HG02943 (cell line): ENCODE measurements around the gene ALKAL2.
"Not testable (repeated sequence)": the region's sequence is repeated elsewhere in the genome, so short reads cannot be mapped to it uniquely, and the experiment has no call there.

Source experiments
- ATAC-seq: cut with Tn5 transposase; IDR thresholded peaks from one replicate; pipeline ENCODE4 v1.9.1; 2021; ENCODE audit warnings: mild to moderate bottlenecking, low read depth, moderate library complexity; ENCODE audit not compliant: unreplicated experiment

Gene ALKAL2, protein sequence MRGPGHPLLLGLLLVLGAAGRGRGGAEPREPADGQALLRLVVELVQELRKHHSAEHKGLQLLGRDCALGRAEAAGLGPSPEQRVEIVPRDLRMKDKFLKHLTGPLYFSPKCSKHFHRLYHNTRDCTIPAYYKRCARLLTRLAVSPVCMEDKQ

DNA sequence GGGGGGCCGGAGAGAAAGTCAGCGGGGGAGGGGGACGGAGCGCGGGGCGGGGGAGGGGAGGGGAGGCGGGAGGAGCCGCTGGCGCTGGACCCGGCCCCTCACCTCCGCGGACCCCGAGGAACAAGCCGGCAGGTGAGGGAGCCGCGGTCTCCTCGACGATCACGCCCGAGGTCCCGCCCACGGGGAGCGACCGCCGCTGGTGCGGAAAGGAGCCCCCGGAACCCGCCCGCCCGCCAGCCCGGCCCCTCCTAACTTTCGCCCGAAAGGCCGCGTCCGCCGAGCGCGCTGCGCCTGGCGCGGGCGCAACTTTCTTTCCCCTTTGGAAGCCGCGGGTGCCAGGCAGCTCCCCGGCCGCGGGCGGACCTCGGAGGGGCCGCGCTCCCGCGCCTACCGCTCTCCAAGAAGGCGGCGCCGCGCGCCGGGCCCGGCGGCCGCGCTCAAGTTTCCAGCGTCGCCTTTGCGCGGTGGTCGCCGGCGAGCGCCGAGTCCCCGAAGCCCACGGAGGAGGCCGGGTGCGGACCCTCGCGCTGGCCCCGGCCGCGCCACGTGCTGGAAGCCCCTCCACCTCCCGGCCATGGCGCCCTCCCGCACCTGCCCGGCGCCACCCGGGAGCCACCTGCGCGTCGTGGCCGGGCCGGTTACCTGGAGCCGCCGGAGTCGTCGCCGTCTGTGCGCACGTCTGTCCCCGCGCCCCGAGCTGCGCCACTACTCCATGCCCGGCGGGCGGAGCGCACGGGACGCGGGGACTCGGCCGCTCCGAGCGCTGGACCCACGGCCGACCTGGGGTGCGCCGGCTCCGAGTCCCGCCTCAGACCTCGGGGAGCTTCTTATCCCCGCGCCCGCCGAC is at the start of gene ALKAL2:
TSS of gene ALKAL2 (minus strand) at position 181 of the 847 bp plus-strand sequence. CDS start 256 bp downstream, outside the sequence.
- no peak for ATAC-seq

DNA sequence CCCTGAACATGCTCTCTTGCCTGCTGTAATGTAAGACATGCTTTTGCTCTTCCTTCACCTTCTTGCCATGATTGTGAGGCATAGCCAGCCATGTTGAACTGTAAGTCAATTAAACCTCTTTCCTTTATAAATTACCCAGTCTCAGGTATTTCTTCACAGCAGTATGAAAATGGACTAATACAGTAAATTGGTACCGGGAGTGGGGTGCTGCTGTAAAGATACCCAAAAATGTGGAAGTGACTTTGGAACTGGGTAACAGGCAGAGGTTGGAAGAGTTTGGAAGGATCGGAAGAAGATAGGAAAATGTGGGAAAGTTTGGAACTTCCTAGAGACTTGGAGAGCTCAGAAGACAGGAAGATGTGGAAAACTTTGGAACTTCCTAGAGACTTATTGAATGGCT is 49.1 kb upstream of the ALKAL2 start:
- ATAC-seq = not testable (repeated sequence)

DNA sequence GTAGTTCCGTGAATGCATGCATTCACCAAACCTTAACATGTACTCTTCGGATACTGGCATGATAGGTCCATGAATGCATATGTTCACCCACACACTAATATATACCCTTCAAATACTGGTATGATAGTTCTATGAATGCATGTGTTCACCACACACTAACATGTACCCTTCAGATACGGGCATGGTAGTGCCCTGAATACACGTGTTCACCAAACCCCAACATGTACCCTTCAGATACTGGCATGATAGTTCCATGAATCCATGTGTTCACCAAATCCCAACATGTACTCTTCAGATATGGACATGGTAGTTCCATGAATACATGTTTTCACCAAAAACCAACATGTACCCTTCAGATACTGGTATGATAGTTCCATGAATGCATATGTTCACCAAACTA is 48.5 kb upstream of the ALKAL2 start:
- no peak for ATAC-seq

DNA sequence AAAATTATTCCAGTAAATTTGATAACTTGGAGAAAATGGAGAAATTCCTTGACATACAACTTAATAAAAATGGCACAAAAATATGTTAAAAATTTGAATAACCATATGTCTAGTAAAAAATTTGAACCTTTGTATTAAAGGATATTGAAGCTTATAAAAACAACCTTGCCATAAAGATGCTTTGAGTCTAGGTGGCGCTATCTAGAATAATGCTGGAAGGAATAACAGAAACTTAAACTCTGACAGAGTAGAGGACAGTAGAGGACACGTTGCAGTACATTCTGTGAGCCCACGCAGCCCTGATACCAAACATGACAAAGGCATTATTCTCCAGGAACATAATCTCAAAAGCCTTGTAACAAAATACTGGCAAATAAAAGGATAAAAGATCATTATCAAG is 44.7 kb upstream of the ALKAL2 start:
- no peak for ATAC-seq

DNA sequence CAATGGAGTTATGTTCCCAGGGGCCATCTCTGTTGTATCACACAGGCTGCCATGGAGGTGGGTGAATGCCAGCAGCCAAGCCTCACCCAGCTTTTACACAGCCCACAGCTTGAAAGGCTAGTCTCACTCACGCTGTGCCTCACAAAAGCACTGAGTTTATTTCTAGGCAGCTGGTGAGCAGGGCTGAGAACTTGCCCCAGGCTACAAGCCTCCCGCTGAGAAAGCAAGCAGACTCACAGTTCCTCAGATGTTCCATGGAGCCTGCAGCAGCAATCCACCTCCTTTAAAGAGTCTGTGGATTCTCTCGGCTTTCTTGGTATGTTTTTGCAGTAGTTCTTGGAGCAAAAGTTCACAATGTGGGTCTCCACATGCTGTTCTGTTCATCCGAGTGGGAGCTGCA is 40.9 kb upstream of the ALKAL2 start:
- no peak for ATAC-seq

DNA sequence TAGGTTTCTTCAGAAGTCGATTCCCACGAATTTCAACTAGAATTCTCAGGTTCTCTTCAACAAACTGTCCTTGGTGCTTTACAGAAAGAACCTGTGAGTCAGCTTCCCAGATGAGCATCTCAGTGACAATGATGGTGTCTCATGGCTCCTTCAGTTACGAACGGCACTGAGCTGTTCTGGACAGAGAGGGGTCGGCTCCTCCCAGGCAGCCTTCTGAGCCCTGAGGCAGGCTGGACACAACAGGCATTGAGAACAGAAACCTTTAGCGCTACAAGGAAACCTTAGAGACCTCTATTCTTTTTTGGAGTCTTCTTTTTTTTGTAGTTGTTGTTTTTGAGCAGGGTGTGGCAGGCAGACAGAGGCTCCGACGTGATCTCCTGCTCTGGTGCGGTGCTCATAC is 35.1 kb upstream of the ALKAL2 start:
- no peak for ATAC-seq

DNA sequence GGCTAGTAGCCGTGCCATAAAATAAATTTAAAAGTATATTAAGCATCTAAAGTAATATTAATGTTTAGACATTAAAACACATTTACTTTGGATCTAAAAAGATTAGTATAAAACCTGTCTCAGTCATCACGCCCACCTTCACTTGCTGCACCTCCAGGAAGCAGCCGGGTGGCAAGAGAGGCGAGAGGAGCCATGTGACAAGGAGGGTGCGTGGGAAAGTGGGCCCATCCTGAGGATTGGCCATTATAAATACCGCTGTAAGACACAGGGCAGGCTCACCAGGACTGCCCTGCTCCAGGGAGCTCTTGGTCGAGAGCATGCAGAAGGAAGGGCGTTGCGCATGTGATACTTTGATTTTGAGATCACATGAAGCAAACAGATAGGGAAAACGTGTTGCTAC is 34.4 kb upstream of the ALKAL2 start:
- no peak for ATAC-seq

DNA sequence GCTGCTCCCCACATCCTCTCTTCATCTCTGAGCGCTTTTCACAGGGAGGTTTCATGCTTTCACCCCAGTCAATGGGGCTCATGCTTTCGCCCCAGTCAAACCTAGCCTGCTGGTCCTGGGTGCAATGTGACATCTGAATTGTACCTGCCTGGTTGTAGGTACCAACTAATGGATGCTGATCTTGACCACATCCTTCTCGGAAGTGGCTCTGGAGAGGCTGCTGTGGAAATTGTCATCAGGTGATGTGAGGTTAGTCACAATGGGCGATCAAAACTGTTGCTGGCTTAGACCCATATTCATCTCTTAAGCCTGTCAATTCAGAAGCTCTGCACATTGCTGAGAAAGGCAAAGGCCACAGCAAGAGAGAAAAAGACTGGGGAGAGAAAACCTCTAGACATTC is 32.7 kb upstream of the ALKAL2 start:
- no peak for ATAC-seq

DNA sequence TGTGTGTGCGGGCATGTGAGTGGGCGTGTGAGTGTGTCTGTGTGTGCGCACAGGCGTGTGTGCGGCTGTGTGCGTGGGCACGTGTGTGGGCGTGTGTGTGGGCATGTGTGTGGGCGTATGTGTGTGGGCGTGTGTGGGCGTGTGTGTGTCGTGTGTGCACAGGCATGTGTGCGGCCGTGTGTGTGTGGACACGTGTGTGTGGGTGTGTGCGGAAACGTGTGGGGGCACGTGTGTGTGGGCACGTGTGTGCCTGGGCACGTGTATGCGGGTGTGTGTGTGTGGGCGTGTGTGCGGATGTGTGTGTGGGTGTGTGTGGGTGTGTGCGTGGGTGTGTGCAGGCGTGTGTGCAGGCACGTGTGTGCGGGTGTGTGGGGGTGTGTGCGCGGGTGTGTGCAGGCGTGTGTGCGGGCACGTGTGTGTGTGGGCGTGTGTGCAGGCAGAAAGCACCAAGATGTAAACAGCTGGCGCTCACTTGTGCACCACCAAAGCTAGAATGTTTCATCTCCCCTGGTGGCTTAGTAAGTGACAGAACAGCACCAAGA is 31.2 kb upstream of the ALKAL2 start:
- no peak for ATAC-seq

DNA sequence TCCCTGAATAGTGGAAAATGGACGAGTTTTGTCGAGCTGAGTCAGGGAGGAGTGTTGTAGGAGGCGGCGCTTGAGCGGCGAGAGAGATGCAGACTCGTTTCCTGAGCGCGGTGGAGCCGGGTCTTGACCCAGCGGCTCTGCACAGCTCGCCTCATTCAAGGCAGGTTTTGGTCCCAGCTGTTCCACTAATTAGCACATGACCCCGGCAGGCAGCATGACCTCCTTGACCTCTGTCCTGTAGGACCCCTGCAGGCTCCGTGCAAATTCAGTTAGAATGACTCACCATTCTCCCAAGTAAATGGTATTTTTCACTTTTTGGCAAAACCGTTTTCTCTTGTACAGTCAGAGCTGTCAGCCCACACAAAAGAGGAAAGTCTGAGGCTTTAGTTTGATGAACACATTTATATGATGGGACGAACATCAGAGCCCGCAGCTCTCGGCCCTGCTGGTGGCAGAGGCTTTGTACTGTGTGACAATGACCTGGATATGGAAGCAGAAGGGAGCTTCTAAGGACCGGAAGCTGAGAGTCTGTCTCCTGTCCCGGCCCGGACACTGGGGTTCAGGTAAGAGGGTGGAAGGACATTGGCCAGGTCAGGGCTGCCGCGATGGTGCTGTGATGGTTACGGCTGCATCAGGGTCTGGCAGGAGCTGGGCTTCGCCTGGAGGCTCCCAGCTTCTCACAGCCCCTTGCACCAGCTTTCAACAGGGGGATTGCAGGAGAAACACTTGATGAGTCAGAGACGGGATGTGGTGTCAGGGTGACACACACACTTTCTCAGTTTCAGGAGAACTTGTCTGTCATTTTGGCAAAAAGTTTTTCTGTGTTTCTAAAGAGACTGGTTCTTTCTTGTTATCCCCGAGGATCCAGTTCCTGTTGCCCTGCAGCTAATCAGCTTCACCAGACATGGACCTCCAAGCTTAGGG is 29.9 kb upstream of the ALKAL2 start:
- no peak for ATAC-seq

DNA sequence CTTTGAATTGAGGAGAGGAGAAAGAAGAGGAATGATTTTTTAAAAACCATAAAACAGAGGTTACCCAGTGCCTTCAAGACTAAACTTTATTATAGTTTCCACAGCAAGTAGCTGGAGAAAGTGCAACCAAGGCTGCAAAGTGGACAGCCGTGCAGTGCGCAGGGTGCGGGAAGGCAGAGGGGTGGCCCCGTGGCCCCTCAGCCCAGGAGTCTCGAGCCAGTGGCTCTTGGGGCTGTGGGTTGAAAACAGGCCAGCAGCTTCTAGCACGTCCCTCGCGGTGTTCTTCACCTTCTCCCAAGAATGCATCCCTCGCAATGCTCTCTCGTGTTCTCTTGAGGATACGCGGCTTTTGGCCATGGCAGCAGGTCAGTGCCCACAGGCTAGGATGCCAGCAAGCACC is 28.5 kb upstream of the ALKAL2 start:
- no peak for ATAC-seq

DNA sequence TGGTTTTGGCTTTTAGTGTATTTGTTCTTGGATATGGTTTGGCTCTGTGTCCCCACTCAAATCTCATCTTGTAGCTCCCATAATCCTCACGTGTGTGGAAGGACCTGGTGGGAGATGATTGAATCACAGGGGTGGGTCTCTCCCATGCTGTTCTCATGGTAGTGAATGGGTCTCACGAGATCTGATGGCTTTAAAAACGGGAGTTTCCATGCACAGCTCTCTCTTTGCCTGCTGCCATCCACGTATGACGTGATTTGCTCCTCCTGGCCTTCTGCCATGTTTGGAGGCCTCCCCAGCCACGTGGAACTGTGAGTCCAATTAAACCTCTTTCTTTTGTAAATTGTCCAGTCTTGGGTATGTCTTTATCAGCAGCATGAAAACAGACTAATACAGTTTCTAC is 28.0 kb upstream of the ALKAL2 start:
- ATAC-seq = not testable (repeated sequence)

DNA sequence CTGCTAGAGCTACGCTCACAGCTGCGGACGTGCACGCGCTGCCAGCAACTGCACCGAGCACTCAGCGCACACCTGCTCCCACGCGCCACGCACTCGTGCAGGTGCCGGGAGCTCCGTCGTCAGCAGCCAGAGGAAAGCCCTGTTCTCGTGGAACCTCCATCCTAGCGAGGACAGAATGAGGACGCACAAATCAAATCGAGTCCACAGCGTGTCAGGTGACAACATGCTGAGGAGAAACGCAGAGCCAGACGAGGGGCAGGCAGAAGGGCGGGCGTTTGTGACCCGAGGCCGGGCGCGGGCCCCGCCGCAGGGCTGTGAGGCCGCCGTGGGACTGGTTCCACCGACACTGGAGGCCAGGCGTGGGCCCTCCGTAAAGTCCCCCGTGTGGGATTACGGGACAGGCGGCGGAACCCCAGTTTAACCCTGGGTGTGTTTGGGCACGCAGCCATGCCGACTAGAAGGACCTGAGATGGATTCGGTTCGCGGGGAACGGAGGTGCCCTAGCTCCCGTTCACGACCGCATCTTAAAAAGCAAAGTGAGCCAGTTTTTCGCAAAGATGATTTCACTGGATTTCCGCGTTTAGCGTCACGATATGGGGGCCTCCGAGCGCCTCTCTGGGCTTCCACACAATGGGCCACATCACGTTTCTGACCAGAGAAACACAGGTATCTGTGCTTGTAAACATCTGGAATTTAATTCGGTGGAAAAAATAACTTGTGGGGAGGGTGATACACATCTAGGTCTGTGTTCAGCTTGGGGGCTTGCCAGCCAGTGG is 26.9 kb upstream of the ALKAL2 start:
- ATAC-seq = no peak

DNA sequence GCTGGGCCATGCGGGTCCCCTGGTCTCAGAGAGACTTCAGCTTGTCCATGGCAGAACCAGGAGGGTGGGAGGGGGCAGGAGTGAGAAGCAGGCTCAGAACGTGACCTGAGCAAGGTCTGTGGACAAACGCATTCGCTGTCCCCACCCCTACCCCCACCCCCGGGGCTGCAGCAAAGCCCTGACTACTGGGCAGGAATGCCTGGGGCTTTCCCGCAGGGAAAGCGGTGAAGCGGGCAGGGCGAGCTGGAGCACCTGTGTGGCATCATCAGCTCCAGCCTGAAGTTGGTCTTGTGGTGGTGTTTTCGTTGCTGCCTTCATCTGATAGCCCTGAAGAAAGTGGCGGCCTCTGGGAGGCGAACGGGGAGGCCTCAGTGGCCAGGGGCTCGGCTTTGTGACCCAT is 26.1 kb upstream of the ALKAL2 start:
- no peak for ATAC-seq

DNA sequence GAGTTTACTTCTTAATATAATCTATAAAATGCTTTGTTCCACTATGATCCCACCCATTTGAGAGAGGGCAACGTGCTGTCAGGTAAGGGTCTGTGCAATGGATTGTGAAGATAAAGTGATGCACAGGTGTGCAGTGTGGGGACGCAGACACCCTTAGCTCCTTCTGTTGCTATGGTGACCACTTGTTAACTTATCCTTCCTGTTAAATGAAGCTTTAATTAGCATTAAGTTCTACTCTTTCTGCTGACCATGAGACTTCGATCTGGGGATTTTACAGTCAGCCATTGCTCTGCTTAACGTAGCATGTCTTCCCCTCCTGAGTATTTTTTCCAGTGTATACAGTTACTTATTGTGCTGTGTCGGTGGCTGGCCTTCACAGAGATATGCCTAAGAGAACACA is 23.1 kb upstream of the ALKAL2 start:
- no peak for ATAC-seq

DNA sequence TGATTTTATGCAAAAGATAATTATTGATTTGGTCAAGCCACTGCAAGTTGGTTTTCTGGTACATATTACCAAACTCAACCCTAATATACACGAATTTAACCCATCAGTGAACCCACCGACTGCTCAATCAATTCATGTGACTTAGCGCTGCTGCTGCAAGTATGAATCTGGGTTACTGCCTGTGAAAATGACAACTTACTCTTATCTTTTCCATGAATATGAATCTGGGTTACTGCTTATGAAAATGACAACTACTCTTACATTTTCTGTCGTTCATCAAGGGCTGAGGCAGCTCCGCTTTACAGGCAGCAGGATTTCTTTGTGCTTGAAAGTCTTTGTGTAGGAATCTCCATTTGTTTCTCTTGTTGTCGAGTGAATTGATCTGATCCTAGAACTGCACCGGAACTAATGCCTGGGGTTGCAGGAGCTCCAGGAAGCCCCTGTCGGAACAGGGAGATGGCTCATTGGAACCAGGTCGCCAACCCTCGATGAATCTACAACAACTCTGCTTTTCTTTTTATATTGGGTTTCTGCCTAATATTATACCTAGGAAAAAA is 22.1 kb upstream of the ALKAL2 start:
- ATAC-seq = no peak

DNA sequence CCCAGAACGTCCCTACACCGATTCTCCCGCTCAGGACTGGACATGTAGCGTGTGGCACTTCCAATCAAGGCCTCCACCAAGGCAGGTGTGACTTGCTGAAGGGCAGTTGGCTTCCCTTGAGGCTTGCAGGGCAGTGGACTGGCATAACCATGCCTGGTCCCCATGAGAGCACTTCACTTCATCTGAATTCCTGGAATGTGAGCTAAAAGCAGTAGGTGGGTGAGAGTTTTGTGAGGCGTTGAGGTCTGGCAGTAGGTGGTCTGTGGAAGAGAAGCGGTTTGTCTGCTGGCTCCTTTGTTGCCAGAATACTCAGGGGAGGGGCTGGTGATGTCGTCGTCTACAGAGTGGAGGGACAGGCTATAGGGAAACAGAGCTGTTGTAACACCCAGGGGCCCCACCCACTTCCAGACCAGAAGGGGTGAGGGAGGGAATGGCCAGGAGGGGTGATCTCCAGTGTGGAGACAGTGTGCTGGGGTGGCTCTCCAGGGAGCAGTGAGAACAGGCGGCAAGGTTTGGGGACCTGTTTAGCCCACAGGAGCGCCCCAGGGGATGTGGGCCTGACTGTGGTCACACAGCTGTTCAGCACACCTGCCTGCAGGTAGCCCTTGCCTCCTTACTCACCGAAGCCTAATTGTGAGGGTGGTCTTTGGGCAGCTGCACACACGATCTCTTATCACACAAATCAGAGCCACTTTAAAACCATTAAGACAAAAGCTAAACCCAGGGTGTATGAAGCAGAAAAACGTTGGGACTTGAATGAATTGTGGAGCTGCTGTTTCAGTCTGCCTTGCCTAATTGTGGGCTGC is 21.5 kb upstream of the ALKAL2 start:
- no peak for ATAC-seq

DNA sequence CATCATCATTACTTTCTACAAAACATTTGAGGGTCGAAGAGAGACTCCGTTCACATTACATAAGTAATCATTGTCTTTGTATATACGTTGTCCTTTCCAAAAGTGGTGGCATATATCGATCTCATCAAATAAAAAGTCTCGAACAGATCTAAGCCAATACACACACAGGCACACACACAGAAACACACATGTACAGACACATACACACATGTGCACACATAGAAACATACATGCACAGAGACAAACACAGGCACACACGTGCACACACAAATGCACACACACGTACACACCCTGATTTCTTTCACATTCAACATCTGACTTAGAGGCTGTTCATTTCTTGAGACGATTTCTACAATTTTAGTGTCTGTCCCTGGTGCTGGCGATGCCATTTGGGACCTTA is 17.5 kb upstream of the ALKAL2 start:
- ATAC-seq = no peak

DNA sequence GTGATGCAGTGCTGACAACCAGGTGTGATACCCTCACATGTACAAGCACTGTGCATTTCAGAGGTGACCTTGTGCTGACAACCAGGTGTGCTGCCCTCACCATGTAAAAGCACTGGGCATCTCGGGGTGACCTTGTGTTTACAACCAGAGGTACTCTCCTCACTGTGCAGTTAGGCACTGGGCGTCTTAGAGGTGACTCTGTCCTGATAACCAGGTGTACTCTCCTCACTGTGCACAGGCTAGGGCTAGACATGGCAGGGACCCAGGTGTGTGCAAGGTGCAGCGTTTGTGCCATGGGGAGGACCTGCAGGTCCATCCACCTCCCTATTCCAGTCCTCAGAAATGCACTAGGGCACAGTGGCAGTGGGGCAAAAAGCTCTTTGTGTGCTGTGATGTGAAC is 8.5 kb upstream of the ALKAL2 start:
- ATAC-seq = no peak
